ENCODE measurements around the gene RAD18. TPM values are rescaled to one million over a fixed set of nuclear protein-coding genes. Genes with fewer than 3 reads are reported as not detected.

Gene RAD18
- total and polyA plus RNA-seq, 9 of the 15 experiments (the other 6 are each of a cell fraction or from before 2014, with no cell fraction given) = 19.2 to 49.4 (median 34.4) TPM

DNA sequence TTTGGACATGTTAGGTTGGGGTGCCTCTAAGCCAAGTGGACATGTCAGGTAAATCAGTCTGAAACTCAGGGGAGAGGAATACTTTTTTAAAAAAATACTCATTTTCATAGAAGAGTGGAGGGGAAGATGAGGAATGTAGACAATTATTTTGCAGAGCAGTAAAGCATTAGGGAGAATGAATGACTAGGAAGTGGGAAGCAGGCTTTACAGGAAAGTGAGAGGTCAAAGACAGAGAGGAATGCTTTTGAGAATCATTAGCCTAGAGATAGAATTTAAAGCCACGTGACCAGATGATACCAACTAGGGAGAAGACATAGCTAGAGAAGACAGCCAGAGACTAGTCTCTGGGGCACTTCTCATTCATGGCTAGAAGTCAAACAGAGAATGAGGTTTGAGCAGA is 91.0 kb downstream of the RAD18 start:
- Histone ChIP-seq H3K4me3 (no peak overlapping the region), H3K9me3 (replicated peaks; ENCODE audit: control insufficient read depth, insufficient read depth, low read depth, low read length) (no peaks in the 10 kb centered on the region), H3K27ac (ENCODE audit: extremely low read depth, low read depth, low read length) (no peak overlapping the region), H3K4me2 (ENCODE audit: insufficient read depth, low read length) (no peak overlapping the region), H3K27me3 (ENCODE audit: control insufficient read depth in 2 of 2, insufficient read depth in 2 of 2, low read length in 2 of 2) (no peaks in the 10 kb centered on the region), H3K79me2 (ENCODE audit: control insufficient read depth, insufficient read depth, low read length) (no peaks in the 10 kb centered on the region), H3K4me1 (replicated peaks in 1 of 2; ENCODE audit: control insufficient read depth in 2 of 2, insufficient read depth in 2 of 2, low read length in 2 of 2) (no peaks in the 10 kb centered on the region), H3K36me3 (ENCODE audit: control insufficient read depth, insufficient read depth, low read length) (peaks cover 12% of the 10 kb centered on the region; the same call in 2 of the 3 replicates), H3K9me1 (ENCODE audit: control insufficient read depth, insufficient read depth, low read length) (no peaks in the 10 kb centered on the region), H4K20me1 (replicated peaks; ENCODE audit: control insufficient read depth, insufficient read depth, low read length) (no peaks in the 10 kb centered on the region), H2AFZ (ENCODE audit: low read depth, low read length) (no peak overlapping the region), H3K9ac (ENCODE audit: insufficient read depth in 1 of 2, low read depth in 2 of 2, low read length in 2 of 2) (no peak overlapping the region)
- no peak for DNase-seq (ENCODE audit: extremely low read depth in 1 of 4, low spot score in 3 of 4)
- no TSS peak for BruUV-seq (replicated peaks)
- in situ Hi-C loops (cut with MboI) (no loop called here), intact Hi-C loops (cut with micrococcal nuclease) (no loop called here)
- POLR2A ChIA-PET = interaction anchor here (1.2 kb wide), 1 partner anchor 10 kb away, joined by 3 read pairs; no protein-coding TSS in a partner anchor
- TF ChIP-seq, protein P1, sequence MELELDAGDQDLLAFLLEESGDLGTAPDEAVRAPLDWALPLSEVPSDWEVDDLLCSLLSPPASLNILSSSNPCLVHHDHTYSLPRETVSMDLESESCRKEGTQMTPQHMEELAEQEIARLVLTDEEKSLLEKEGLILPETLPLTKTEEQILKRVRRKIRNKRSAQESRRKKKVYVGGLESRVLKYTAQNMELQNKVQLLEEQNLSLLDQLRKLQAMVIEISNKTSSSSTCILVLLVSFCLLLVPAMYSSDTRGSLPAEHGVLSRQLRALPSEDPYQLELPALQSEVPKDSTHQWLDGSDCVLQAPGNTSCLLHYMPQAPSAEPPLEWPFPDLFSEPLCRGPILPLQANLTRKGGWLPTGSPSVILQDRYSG (tag; conservative IDR thresholded peaks at IDR 0.05; ENCODE audit: low read depth) = no peak
- TF ChIP-seq, protein P2, sequence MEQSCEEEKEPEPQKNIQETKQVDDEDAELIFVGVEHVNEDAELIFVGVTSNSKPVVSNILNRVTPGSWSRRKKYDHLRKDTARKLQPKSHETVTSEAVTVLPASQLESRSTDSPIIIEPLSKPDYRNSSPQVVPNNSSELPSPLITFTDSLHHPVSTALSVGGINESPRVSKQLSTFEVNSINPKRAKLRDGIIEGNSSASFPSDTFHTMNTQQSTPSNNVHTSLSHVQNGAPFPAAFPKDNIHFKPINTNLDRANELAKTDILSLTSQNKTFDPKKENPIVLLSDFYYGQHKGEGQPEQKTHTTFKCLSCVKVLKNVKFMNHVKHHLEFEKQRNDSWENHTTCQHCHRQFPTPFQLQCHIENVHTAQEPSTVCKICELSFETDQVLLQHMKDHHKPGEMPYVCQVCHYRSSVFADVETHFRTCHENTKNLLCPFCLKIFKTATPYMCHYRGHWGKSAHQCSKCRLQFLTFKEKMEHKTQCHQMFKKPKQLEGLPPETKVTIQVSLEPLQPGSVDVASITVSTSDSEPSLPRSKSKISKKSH (CRISPR knock-in tag; IDR thresholded peaks at IDR 0.05) = no peak
- no peak for TF ChIP-seq SRSF7 (optimal IDR thresholded peaks at IDR 0.05; ENCODE audit: low read depth, low read length)
- CTCF ChIA-PET (ENCODE audit: low intra/inter-chr PET ratio) = no interaction called here
- FAIRE-seq = no peak
- 63% methylated on average over 1 of the region's 1 CpG for WGBS (ENCODE audit: insufficient coverage, low coverage, missing lambda C conversion rate)
- ATAC-seq = no peak
